GM23338 (cell line): Measurements from ENCODE around the gene VOPP1. TPM values are rescaled to one million over a fixed set of nuclear protein-coding genes. Genes with fewer than 3 reads are reported as not detected.
A peak's percentile ranks its signal among the peaks of the same experiment; 100 is the strongest.

Source experiments
- ATAC-seq: fragments of 200-7000 bp; cut with Tn5 transposase; 3 replicates; pipeline ENCODE4 v1.9.1; 2020
- DNase-seq: peaks from one replicate; pipeline ENCODE4 v3.0.0-alpha.2; 2015; ENCODE audit warnings: low spot score
- H2AFZ ChIP-seq: fragments of 200-600 bp; sonication (generic); 2 replicates; pipeline ENCODE4 v1.8.0; 2016; ENCODE audit warnings: antibody characterized with exemption, mild to moderate bottlenecking, moderate library complexity
- H3F3A ChIP-seq: fragments of 200-600 bp; sonication (generic); replicated peaks from 2 replicates; pipeline ENCODE4 v1.8.0; 2017; ENCODE audit warnings: antibody characterized with exemption, mixed run types, low read depth
- H3K27ac ChIP-seq: fragments of 200-600 bp; sonication (generic); 2 replicates; pipeline ENCODE4 v1.6.1; 2016; ENCODE audit warnings: low read depth
- H3K27me3 ChIP-seq: fragments of 200-600 bp; sonication (generic); 2 replicates; pipeline ENCODE4 v1.8.0; 2016; ENCODE audit warnings: mild to moderate bottlenecking, mixed run types, moderate library complexity; ENCODE audit not compliant: insufficient read depth
- H3K36me3 ChIP-seq: fragments of 200-600 bp; sonication (generic); 2 replicates; pipeline ENCODE4 v1.8.0; 2016; ENCODE audit warnings: mild to moderate bottlenecking; ENCODE audit not compliant: insufficient read depth
- H3K4me1 ChIP-seq: fragments of 200-600 bp; sonication (generic); 2 replicates; pipeline ENCODE4 v1.8.0; 2016; ENCODE audit warnings: mild to moderate bottlenecking, moderate library complexity; ENCODE audit not compliant: insufficient read depth
- H3K4me2 ChIP-seq: fragments of 200-600 bp; sonication (generic); 2 replicates; pipeline ENCODE4 v1.7.1; 2017; ENCODE audit warnings: mixed run types
- H3K4me3 ChIP-seq: fragments of 200-600 bp; sonication (generic); 2 replicates; pipeline ENCODE4 v1.6.1; 2016; ENCODE audit warnings: mixed run types
- H3K79me2 ChIP-seq: fragments of 200-600 bp; sonication (generic); replicated peaks from 2 replicates; pipeline ENCODE4 v1.8.0; 2017; ENCODE audit warnings: mild to moderate bottlenecking; ENCODE audit not compliant: insufficient read depth
- H3K9me2 ChIP-seq: fragments of 200-600 bp; sonication (generic); 2 replicates; pipeline ENCODE4 v1.8.0; 2017; ENCODE audit not compliant: insufficient read depth
- H4K20me1 ChIP-seq: fragments of 200-600 bp; sonication (generic); replicated peaks from 2 replicates; pipeline ENCODE4 v1.8.0; 2017; ENCODE audit warnings: mild to moderate bottlenecking; ENCODE audit not compliant: insufficient read depth
- H3K27ac Mint-ChIP-seq: 2 replicates; pipeline ENCODE4 v1.8.0; 2020; ENCODE audit warnings: inconsistent platforms, mild to moderate bottlenecking, moderate library complexity, mixed read lengths
- H3K27me3 Mint-ChIP-seq: 3 replicates; pipeline ENCODE4 v1.8.0; 2022; ENCODE audit warnings: low read depth, mild to moderate bottlenecking, moderate library complexity, mixed read lengths, inconsistent platforms; ENCODE audit not compliant: insufficient read depth, poor library complexity
- H3K36me3 Mint-ChIP-seq: 3 replicates; pipeline ENCODE4 v1.8.0; 2021; ENCODE audit warnings: low read depth, mild to moderate bottlenecking, inconsistent platforms, moderate library complexity, mixed read lengths
- H3K4me1 Mint-ChIP-seq: 3 replicates; pipeline ENCODE4 v1.8.0; 2020; ENCODE audit warnings: mild to moderate bottlenecking, inconsistent platforms, mixed read lengths
- H3K4me3 Mint-ChIP-seq: 3 replicates; pipeline ENCODE4 v1.8.0; 2021; ENCODE audit warnings: moderate library complexity, mild to moderate bottlenecking, inconsistent platforms, mixed read lengths
- H3K9me3 Mint-ChIP-seq: 3 replicates; pipeline ENCODE4 v1.8.0; 2020; ENCODE audit warnings: moderate library complexity, mild to moderate bottlenecking, inconsistent platforms, mixed read lengths
- CREB1 ChIP-seq: fragments of 250-450 bp; sonication (Bioruptor Pico); IDR thresholded peaks from 2 replicates; pipeline ENCODE4 v1.5.0; 2020; ENCODE audit warnings: low read depth, mild to moderate bottlenecking, moderate library complexity
- CTCF ChIP-seq, 2 experiments: fragments of 200-600 bp in 1 of 2; sonication (generic) in 1 of 2; conservative IDR thresholded peaks; 2 replicates each; pipeline versions ENCODE4 v1.5.1 to v1.6.1; 2016 to 2017; ENCODE audit warnings: antibody characterized with exemption in 2 of 2, low read depth in 2 of 2, mild to moderate bottlenecking in 2 of 2, moderate library complexity in 1 of 2
- ETS1 ChIP-seq: IDR thresholded peaks from 2 replicates; pipeline ENCODE4 v1.6.1; 2016; ENCODE audit warnings: antibody characterized with exemption
- EZH2 ChIP-seq: fragments of 200-600 bp; sonication (generic); IDR thresholded peaks from one replicate; pipeline ENCODE4 v1.8.0; 2017; ENCODE audit warnings: antibody characterized with exemption, mild to moderate bottlenecking, low read depth; ENCODE audit not compliant: unreplicated experiment
- EZH2phosphoT487 ChIP-seq: fragments of 200-600 bp; sonication (generic); IDR thresholded peaks from one replicate; pipeline ENCODE4 v1.8.1; 2018; ENCODE audit warnings: antibody characterized with exemption; ENCODE audit not compliant: unreplicated experiment
- JUNB ChIP-seq: IDR thresholded peaks from one replicate; pipeline ENCODE4 v1.6.1; 2016; ENCODE audit warnings: antibody characterized with exemption; ENCODE audit not compliant: unreplicated experiment
- POLR2AphosphoS5 ChIP-seq: IDR thresholded peaks from 2 replicates; pipeline ENCODE4 v1.6.1; 2016; ENCODE audit warnings: antibody characterized with exemption, low read depth
- REST ChIP-seq: IDR thresholded peaks from one replicate; pipeline ENCODE4 v1.6.1; 2018; ENCODE audit warnings: antibody characterized with exemption; ENCODE audit not compliant: unreplicated experiment
- STAT1 ChIP-seq: IDR thresholded peaks from one replicate; pipeline ENCODE4 v1.6.1; 2016; ENCODE audit warnings: antibody characterized with exemption; ENCODE audit not compliant: unreplicated experiment
- ZNF114 ChIP-seq: fragments of 250-450 bp; sonication (Bioruptor Pico); IDR thresholded peaks from 2 replicates; pipeline ENCODE4 v1.5.0; 2020; ENCODE audit warnings: mild to moderate bottlenecking, moderate library complexity
- ZNF331 ChIP-seq: fragments of 250-450 bp; sonication (Bioruptor Pico); IDR thresholded peaks from 2 replicates; pipeline ENCODE4 v1.5.0; 2020; ENCODE audit warnings: low read depth, mild to moderate bottlenecking, moderate library complexity
- polyA plus RNA-seq: library from polyadenylated mRNA; unstranded; fragments of >200 nt; fragmentation: Nextera tagmentation; extraction: Ambion mirVana; gene quantifications from 2 replicates; pipeline ENCODE4 v1.2.1, GENCODE V29; 2016
- total RNA-seq: library from RNA; depleted of rRNA; stranded (reverse); fragments of >200 nt; shearing (Covaris generic); gene quantifications from 2 replicates; pipeline ENCODE4 v1.2.3, GENCODE V29; 2014
- TF ChIP-seq, protein P1 (sequence below): fragments of 250-450 bp; sonication (Bioruptor Pico); IDR thresholded peaks from 2 replicates; pipeline ENCODE4 v1.5.0; 2020; ENCODE audit warnings: mild to moderate bottlenecking, moderate library complexity

The VOPP1 gene
- total and polyA plus RNA-seq, 2 experiments from 2014 or later, result 28.2 to 73.7 TPM

- H3K9me3 Mint-ChIP-seq, result no peaks in the 10 kb centered on the region
- peaks cover 21% of the 10 kb centered on the region; the same call in 1 of the 2 replicates for H4K20me1 ChIP-seq
- TF ChIP-seq STAT1, result no peak
- TF ChIP-seq CTCF (conservative IDR thresholded peaks at IDR 0.05; ENCODE audit: low read depth in 2 of 2), result no peak
- no peak for TF ChIP-seq EZH2phosphoT487
- no peak for TF ChIP-seq ZNF331 (CRISPR knock-in tag)
- TF ChIP-seq ZNF114 (CRISPR knock-in tag), result no peak
- no peak for TF ChIP-seq EZH2
- TF ChIP-seq REST, result no peak
- no peak for TF ChIP-seq POLR2AphosphoS5
- no peak for TF ChIP-seq JUNB
- TF ChIP-seq, protein P1, sequence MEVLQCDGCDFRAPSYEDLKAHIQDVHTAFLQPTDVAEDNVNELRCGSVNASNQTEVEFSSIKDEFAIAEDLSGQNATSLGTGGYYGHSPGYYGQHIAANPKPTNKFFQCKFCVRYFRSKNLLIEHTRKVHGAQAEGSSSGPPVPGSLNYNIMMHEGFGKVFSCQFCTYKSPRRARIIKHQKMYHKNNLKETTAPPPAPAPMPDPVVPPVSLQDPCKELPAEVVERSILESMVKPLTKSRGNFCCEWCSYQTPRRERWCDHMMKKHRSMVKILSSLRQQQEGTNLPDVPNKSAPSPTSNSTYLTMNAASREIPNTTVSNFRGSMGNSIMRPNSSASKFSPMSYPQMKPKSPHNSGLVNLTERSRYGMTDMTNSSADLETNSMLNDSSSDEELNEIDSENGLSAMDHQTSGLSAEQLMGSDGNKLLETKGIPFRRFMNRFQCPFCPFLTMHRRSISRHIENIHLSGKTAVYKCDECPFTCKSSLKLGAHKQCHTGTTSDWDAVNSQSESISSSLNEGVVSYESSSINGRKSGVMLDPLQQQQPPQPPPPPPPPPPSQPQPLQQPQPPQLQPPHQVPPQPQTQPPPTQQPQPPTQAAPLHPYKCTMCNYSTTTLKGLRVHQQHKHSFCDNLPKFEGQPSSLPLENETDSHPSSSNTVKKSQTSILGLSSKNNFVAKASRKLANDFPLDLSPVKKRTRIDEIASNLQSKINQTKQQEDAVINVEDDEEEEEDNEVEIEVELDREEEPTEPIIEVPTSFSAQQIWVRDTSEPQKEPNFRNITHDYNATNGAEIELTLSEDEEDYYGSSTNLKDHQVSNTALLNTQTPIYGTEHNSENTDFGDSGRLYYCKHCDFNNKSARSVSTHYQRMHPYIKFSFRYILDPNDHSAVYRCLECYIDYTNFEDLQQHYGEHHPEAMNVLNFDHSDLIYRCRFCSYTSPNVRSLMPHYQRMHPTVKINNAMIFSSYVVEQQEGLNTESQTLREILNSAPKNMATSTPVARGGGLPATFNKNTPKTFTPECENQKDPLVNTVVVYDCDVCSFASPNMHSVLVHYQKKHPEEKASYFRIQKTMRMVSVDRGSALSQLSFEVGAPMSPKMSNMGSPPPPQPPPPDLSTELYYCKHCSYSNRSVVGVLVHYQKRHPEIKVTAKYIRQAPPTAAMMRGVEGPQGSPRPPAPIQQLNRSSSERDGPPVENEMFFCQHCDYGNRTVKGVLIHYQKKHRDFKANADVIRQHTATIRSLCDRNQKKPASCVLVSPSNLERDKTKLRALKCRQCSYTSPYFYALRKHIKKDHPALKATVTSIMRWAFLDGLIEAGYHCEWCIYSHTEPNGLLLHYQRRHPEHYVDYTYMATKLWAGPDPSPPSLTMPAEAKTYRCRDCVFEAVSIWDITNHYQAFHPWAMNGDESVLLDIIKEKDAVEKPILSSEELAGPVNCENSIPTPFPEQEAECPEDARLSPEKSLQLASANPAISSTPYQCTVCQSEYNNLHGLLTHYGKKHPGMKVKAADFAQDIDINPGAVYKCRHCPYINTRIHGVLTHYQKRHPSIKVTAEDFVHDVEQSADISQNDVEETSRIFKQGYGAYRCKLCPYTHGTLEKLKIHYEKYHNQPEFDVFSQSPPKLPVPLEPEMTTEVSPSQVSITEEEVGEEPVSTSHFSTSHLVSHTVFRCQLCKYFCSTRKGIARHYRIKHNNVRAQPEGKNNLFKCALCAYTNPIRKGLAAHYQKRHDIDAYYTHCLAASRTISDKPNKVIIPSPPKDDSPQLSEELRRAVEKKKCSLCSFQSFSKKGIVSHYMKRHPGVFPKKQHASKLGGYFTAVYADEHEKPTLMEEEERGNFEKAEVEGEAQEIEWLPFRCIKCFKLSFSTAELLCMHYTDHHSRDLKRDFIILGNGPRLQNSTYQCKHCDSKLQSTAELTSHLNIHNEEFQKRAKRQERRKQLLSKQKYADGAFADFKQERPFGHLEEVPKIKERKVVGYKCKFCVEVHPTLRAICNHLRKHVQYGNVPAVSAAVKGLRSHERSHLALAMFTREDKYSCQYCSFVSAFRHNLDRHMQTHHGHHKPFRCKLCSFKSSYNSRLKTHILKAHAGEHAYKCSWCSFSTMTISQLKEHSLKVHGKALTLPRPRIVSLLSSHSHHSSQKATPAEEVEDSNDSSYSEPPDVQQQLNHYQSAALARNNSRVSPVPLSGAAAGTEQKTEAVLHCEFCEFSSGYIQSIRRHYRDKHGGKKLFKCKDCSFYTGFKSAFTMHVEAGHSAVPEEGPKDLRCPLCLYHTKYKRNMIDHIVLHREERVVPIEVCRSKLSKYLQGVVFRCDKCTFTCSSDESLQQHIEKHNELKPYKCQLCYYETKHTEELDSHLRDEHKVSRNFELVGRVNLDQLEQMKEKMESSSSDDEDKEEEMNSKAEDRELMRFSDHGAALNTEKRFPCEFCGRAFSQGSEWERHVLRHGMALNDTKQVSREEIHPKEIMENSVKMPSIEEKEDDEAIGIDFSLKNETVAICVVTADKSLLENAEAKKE, result no peak
- TF ChIP-seq CREB1 (CRISPR knock-in tag), result no peak
- TF ChIP-seq ETS1, result no peak
- no peak overlapping the region for H2AFZ ChIP-seq
- peak overlapping the region; percentile 92; the same call in 1 of the 2 replicates for H3K27ac Mint-ChIP-seq
- peak overlapping the region; percentile 76 for H3K4me3 ChIP-seq
- peak overlapping the region; percentile 78; the same call in 1 of the 2 replicates for H3K27ac ChIP-seq
- H3K27me3 Mint-ChIP-seq, result peaks cover 29% of the 10 kb centered on the region
- peak overlapping the region; percentile 92 for H3K4me3 Mint-ChIP-seq
- ATAC-seq (no peak), DNase-seq (no peak)
- peaks cover 60% of the 10 kb centered on the region for H3K79me2 ChIP-seq
- peaks cover 4% of the 10 kb centered on the region for H3F3A ChIP-seq
- peaks cover 6% of the 10 kb centered on the region for H3K36me3 Mint-ChIP-seq
- peaks cover 68% of the 10 kb centered on the region for H3K4me1 ChIP-seq
- H3K27me3 ChIP-seq, result peaks cover 21% of the 10 kb centered on the region
- peak overlapping the region; percentile 89 for H3K4me2 ChIP-seq
- peaks cover 64% of the 10 kb centered on the region for H3K4me1 Mint-ChIP-seq
- no peaks in the 10 kb centered on the region for H3K9me2 ChIP-seq
- H3K36me3 ChIP-seq, result no peaks in the 10 kb centered on the region
Observed at GRCh38 chr7:55570939-55571338, 1.4 kb downstream of the VOPP1 start.
